ENCODE data around the gene JMJD6. TPM values are rescaled to one million over a fixed set of nuclear protein-coding genes. Genes with fewer than 3 reads are reported as not detected.

Gene JMJD6
- total and polyA plus RNA-seq, 2 experiments from 2014 or later, result 11.4 to 12.8 TPM

GRCh38 chr17:76736349-76737081 is 10.1 kb upstream of the JMJD6 start (continued):
- no peak for TF ChIP-seq ZNF462 (CRISPR knock-in tag; IDR thresholded peaks at IDR 0.05)
- TF ChIP-seq NANOG (IDR thresholded peaks at IDR 0.05; ENCODE audit: borderline replicate concordance), result no peak
- TF ChIP-seq POLR2AphosphoS5 (IDR thresholded peaks at IDR 0.05; ENCODE audit: low read depth), result no peak; the same call in 1 of the 2 replicates
- peak in 1 of 2 experiments; percentile 21; a peak in 1 of 4 replicates for TF ChIP-seq CTCF (conservative IDR thresholded peaks at IDR 0.05; ENCODE audit: low read depth in 2 of 2)
- TF ChIP-seq CREB1 (CRISPR knock-in tag; IDR thresholded peaks at IDR 0.05; ENCODE audit: low read depth), result no peak
- no peak for TF ChIP-seq ZNF331 (CRISPR knock-in tag; IDR thresholded peaks at IDR 0.05; ENCODE audit: low read depth)
- TF ChIP-seq ETS1 (IDR thresholded peaks at IDR 0.05), result 0 out of 2 replicates have a peak, but pooled peaks have one; percentile 25
- TF ChIP-seq ZNF114 (CRISPR knock-in tag; IDR thresholded peaks at IDR 0.05), result no peak

All from GM23338 (cell line).